HCT116 (cell line): ENCODE data around the gene SETD3. TPM values are rescaled to one million over a fixed set of nuclear protein-coding genes. Genes with fewer than 3 reads are reported as not detected.

Experiments used
- ATAC-seq: fragments of 200-7000 bp; cut with Tn5 transposase; 2 replicates; pipeline ENCODE4 v1.9.1; 2020; ENCODE audit warnings: mild to moderate bottlenecking, moderate library complexity
- BruUV-seq: library from RNA; stranded (reverse); fragments of 400-500 nt; replicated peaks from 2 replicates; lab custom pipeline; 2021; lab: Mats Ljungman, UMichigan
- CTCF ChIA-PET: fragments of 300-600 bp; sonication (Branson Sonifier 250); formaldehyde crosslinking; loops from one replicate; lab custom pipeline; 2021; ENCODE audit warnings: antibody characterized with exemption; lab: Charles Lee
- POLR2A ChIA-PET: fragments of 300-600, 350-600 bp; sonication (Branson Sonifier 250); formaldehyde crosslinking; loops from one replicate; lab custom pipeline; 2021; ENCODE audit warnings: antibody characterized with exemption; lab: Charles Lee
- RAD21 ChIA-PET, 2 experiments: fragments of 300-600 bp; sonication (Branson Sonifier 250); formaldehyde crosslinking; loops; one replicate each; lab custom pipeline; 2023; ENCODE audit warnings: low total read pairs in 2 of 2; ENCODE audit not compliant: uncharacterized antibody in 2 of 2, unreplicated experiment in 2 of 2, low non-redundant PET in 1 of 2; lab: Charles Lee
- DNase-seq: peaks from one replicate; pipeline ENCODE4 v3.0.0-alpha.2; 2010; ENCODE audit warnings: low read depth, low spot score
- H2AFZ ChIP-seq: fragments of 200-600 bp; shearing (Covaris generic), sonication (generic); 2 replicates; pipeline ENCODE4 v1.6.1; 2017; ENCODE audit warnings: low read depth, mixed run types, mixed read lengths, antibody characterized with exemption, low read length; ENCODE audit not compliant: poor library complexity, severe bottlenecking
- H3K27ac ChIP-seq: 2 replicates; pipeline ENCODE4 v1.5.1; 2012; ENCODE audit warnings: low read depth, low read length
- H3K27me3 ChIP-seq: fragments of 200-600 bp; sonication (generic); 2 replicates; pipeline ENCODE4 v1.6.1; 2016; ENCODE audit warnings: mixed run types, low read length, mixed read lengths; ENCODE audit not compliant: insufficient read depth
- H3K36me3 ChIP-seq, 2 experiments: fragments of 200-500 bp in 1 of 2; fragments of 200-600 bp in 1 of 2; sonication (Bioruptor generic) in 1 of 2; sonication (generic) in 1 of 2; 2 replicates each; pipeline versions ENCODE4 v1.5.1 to v1.6.1; 2014 to 2016; ENCODE audit warnings: low read length in 2 of 2, inconsistent platforms in 1 of 2, mixed read lengths in 1 of 2, mixed run types in 1 of 2; ENCODE audit not compliant: insufficient read depth in 2 of 2, control insufficient read depth in 1 of 2
- H3K4me1 ChIP-seq, 2 experiments: fragments of 200-600 bp in 1 of 2; sonication (generic) in 1 of 2; 2 replicates each; pipeline versions ENCODE4 v1.5.1 to v1.6.1; 2012 to 2017; ENCODE audit warnings: low read length in 2 of 2, inconsistent platforms in 1 of 2, mild to moderate bottlenecking in 1 of 2, mixed read lengths in 1 of 2, mixed run types in 1 of 2, moderate library complexity in 1 of 2; ENCODE audit not compliant: insufficient read depth in 2 of 2, control insufficient read depth in 1 of 2
- H3K4me2 ChIP-seq: fragments of 200-600 bp; sonication (generic); 2 replicates; pipeline ENCODE4 v1.6.1; 2017; ENCODE audit warnings: mixed run types, low read length, mixed read lengths
- H3K4me3 ChIP-seq, 2 experiments: fragments of 200-600 bp in 1 of 2; sonication (generic) in 1 of 2; replicated peaks in 1 of 2; 2 replicates each; pipeline ENCODE4 v1.5.1; 2011 to 2016; ENCODE audit warnings: low read length in 2 of 2, control low read depth in 1 of 2, low read depth in 1 of 2, mild to moderate bottlenecking in 1 of 2, mixed read lengths in 1 of 2, mixed run types in 1 of 2
- H3K79me2 ChIP-seq: fragments of 200-600 bp; sonication (generic); 2 replicates; pipeline ENCODE4 v1.6.1; 2017; ENCODE audit warnings: mild to moderate bottlenecking, mixed run types, low read length, moderate library complexity, mixed read lengths; ENCODE audit not compliant: insufficient read depth
- H3K9ac ChIP-seq: fragments of 200-600 bp; sonication (generic); 2 replicates; pipeline ENCODE4 v1.6.1; 2016; ENCODE audit warnings: low read length, mixed read lengths
- H3K9me2 ChIP-seq: fragments of 200-600 bp; sonication (generic), shearing (Covaris generic); 2 replicates; pipeline ENCODE4 v1.6.1; 2017; ENCODE audit warnings: mixed run types, mild to moderate bottlenecking, moderate library complexity; ENCODE audit not compliant: insufficient read depth
- H3K9me3 ChIP-seq, 2 experiments: fragments of 200-500 bp in 1 of 2; fragments of 200-600 bp in 1 of 2; sonication (Bioruptor generic) in 1 of 2; sonication (generic) in 1 of 2; 2 replicates each; pipeline ENCODE4 v1.6.1; 2014 to 2017; ENCODE audit warnings: low read length in 2 of 2, mixed read lengths in 2 of 2, inconsistent platforms in 1 of 2, low read depth in 1 of 2, mild to moderate bottlenecking in 1 of 2, mixed run types in 1 of 2, moderate library complexity in 1 of 2; ENCODE audit not compliant: control insufficient read depth in 1 of 2, insufficient read depth in 1 of 2
- H4K20me1 ChIP-seq: fragments of 200-600 bp; sonication (generic), shearing (Covaris generic); 2 replicates; pipeline ENCODE4 v1.6.1; 2017; ENCODE audit warnings: mixed run types, mild to moderate bottlenecking, moderate library complexity; ENCODE audit not compliant: insufficient read depth
- CEBPB ChIP-seq: IDR thresholded peaks from 2 replicates; pipeline ENCODE4 v1.6.1; 2012; ENCODE audit warnings: low read depth
- CTCF ChIP-seq, 3 experiments: fragments of 200-600 bp in 1 of 3; sonication (generic) in 1 of 3; IDR thresholded peaks in 2 of 3; conservative IDR thresholded peaks in 1 of 3; 2 replicates each; pipeline ENCODE4 v1.5.1; 2012 to 2017; ENCODE audit warnings: low read depth in 2 of 3, low read length in 2 of 3, antibody characterized with exemption in 1 of 3, borderline replicate concordance in 1 of 3, control low read depth in 1 of 3, mild to moderate bottlenecking in 1 of 3, mixed read lengths in 1 of 3, mixed run types in 1 of 3, moderate library complexity in 1 of 3; ENCODE audit not compliant: insufficient read depth in 1 of 3
- ELF1 ChIP-seq: IDR thresholded peaks from 2 replicates; pipeline ENCODE4 v1.6.1; 2012; ENCODE audit warnings: low read depth, borderline replicate concordance
- EZH2 ChIP-seq: fragments of 200-600 bp; sonication (generic); IDR thresholded peaks from 2 replicates; pipeline ENCODE4 v1.6.1; 2017; ENCODE audit warnings: antibody characterized with exemption, mixed run types
- FOSL1 ChIP-seq: IDR thresholded peaks from 2 replicates; pipeline ENCODE4 v1.6.1; 2012; ENCODE audit warnings: low read depth
- JUND ChIP-seq: IDR thresholded peaks from 2 replicates; pipeline ENCODE4 v1.6.1; 2012
- RAD21 ChIP-seq: IDR thresholded peaks from 2 replicates; pipeline ENCODE4 v1.6.1; 2012; ENCODE audit warnings: low read depth, mild to moderate bottlenecking
- SRF ChIP-seq: IDR thresholded peaks from 2 replicates; pipeline ENCODE4 v1.6.1; 2012; ENCODE audit warnings: low read depth
- ZFX ChIP-seq: fragments of 450-650 bp; IDR thresholded peaks from 2 replicates; pipeline ENCODE4 v1.6.1; 2017
- intact Hi-C: fragments of 100-400 bp; cut with micrococcal nuclease; formaldehyde crosslinking; loops from 2 replicates; pipeline ENCODE4 v1.10.0; 2022
- total RNA-seq: library from RNA; stranded (reverse); gene quantifications from one replicate; pipeline ENCODE4 v1.2.1, GENCODE V29; 2021; ENCODE audit not compliant: unreplicated experiment

Gene SETD3
- total RNA-seq, 1 experiment from 2014 or later: 46.6 TPM

- H3K27me3 ChIP-seq: no peaks in the 10 kb centered on the region
- ChIA-PET CTCF (no interaction called here), POLR2A (no interaction called here), RAD21 (no interaction called here)
- H3K9me2 ChIP-seq: no peaks in the 10 kb centered on the region
- no peak overlapping the region for H3K4me2 ChIP-seq
- ATAC-seq (peak; percentile 43; the same call in 1 of the 2 replicates), DNase-seq (no peak)
- H4K20me1 ChIP-seq: no peaks in the 10 kb centered on the region
- H3K27ac ChIP-seq: no peak overlapping the region
- H3K4me1 ChIP-seq: no peaks in the 10 kb centered on the region
- no peak overlapping the region for H3K4me3 ChIP-seq
- TF ChIP-seq ZFX (no peak), CEBPB (no peak), CTCF (IDR thresholded peaks at IDR 0.05 in 2 of 3, conservative IDR thresholded peaks at IDR 0.05 in 1 of 3; ENCODE audit: borderline replicate concordance in 1 of 3, insufficient read depth in 1 of 3, low read depth in 2 of 3, low read length in 2 of 3) (peak in 1 of 3 experiments; percentile 14; a peak in 1 of 6 replicates), RAD21 (peak; percentile 53), ELF1 (no peak), FOSL1 (no peak), EZH2 (no peak), SRF (no peak), JUND (no peak)
- TF ChIP-seq, all 23 proteins: peak for 2
- H3K79me2 ChIP-seq: no peaks in the 10 kb centered on the region; the same call in 1 of the 2 replicates
- no TSS peak for BruUV-seq
- no peak overlapping the region for H2AFZ ChIP-seq
- intact Hi-C loops: loop anchor here (10.0 kb wide), 1 partner anchor 415 kb away; no protein-coding TSS in a partner anchor
- H3K36me3 ChIP-seq: no peaks in the 10 kb centered on the region
- no peaks in the 10 kb centered on the region for H3K9me3 ChIP-seq
- no peak overlapping the region for H3K9ac ChIP-seq
These were observed 49.2 kb upstream of the SETD3 start for GRCh38 chr14:99529899-99530298.
